Endothelial cell of umbilical vein (primary cell): ENCODE results near the gene DAPK2. TPM values are rescaled to one million over a fixed set of nuclear protein-coding genes. Genes with fewer than 3 reads are reported as not detected.

Experiments used
- BruUV-seq: library from RNA; stranded (reverse); fragments of 400-500 nt; replicated peaks from 2 replicates; lab custom pipeline; 2021; lab: Mats Ljungman, UMichigan
- CTCF ChIA-PET: fragments of 300-600, 350-600 bp; sonication (Branson Sonifier 250); formaldehyde crosslinking; loops from one replicate; lab custom pipeline; 2021; ENCODE audit warnings: antibody characterized with exemption, inconsistent platforms; lab: Charles Lee
- POLR2A ChIA-PET: fragments of 300-600, 350-600 bp; sonication (Branson Sonifier 250); formaldehyde crosslinking; loops from one replicate; lab custom pipeline; 2021; ENCODE audit warnings: antibody characterized with exemption, inconsistent platforms; lab: Charles Lee
- DNase-seq: peaks from one replicate; pipeline ENCODE4 v3.0.0-alpha.2; 2011; ENCODE audit warnings: low read depth, low spot score
- FAIRE-seq: peaks from 2 replicates; lab custom pipeline; 2011; peaks lifted over from hg19 to GRCh38; lab: Jason Lieb, UNC
- H2AFZ ChIP-seq: 2 replicates; pipeline ENCODE4 v1.6.0; 2012; ENCODE audit warnings: low read depth, low read length, control low read depth, inconsistent platforms
- H3K27ac ChIP-seq: 2 replicates; pipeline ENCODE4 v1.5.1; 2011; ENCODE audit warnings: low read depth, mild to moderate bottlenecking, control low read depth, low read length, moderate library complexity; ENCODE audit not compliant: insufficient read depth
- H3K27me3 ChIP-seq, 2 experiments: 2 replicates each; pipeline versions ENCODE4 v1.6.0 to v1.6.1; 2011; ENCODE audit warnings: low read length in 2 of 2, mixed read lengths in 1 of 2; ENCODE audit not compliant: control insufficient read depth in 2 of 2, insufficient read depth in 2 of 2
- H3K36me3 ChIP-seq, 2 experiments: 2 replicates in 1 of 2; 3 replicates in 1 of 2; pipeline ENCODE4 v1.5.1; 2011; ENCODE audit warnings: low read length in 2 of 2, mild to moderate bottlenecking in 1 of 2, moderate library complexity in 1 of 2; ENCODE audit not compliant: control insufficient read depth in 2 of 2, insufficient read depth in 2 of 2; ENCODE audit errors: extremely low read depth in 1 of 2
- H3K4me1 ChIP-seq: 3 replicates; pipeline ENCODE4 v1.5.1; 2011; ENCODE audit warnings: mild to moderate bottlenecking, low read length; ENCODE audit not compliant: control insufficient read depth, insufficient read depth; ENCODE audit errors: extremely low read depth
- H3K4me2 ChIP-seq: 2 replicates; pipeline ENCODE4 v1.6.1; 2011; ENCODE audit warnings: low read length, control low read depth, mixed read lengths; ENCODE audit not compliant: insufficient read depth
- H3K4me3 ChIP-seq, 3 experiments: fragments of 200-600 bp in 1 of 3; sonication (generic), shearing (Covaris generic) in 1 of 3; replicated peaks in 1 of 3; 2 replicates each; pipeline ENCODE4 v1.5.1; 2011 to 2016; ENCODE audit warnings: control low read depth in 3 of 3, low read length in 3 of 3, mild to moderate bottlenecking in 2 of 3, inconsistent platforms in 1 of 3, low read depth in 1 of 3, moderate library complexity in 1 of 3; ENCODE audit not compliant: insufficient read depth in 1 of 3
- H3K79me2 ChIP-seq: 2 replicates; pipeline ENCODE4 v1.6.0; 2012; ENCODE audit warnings: low read length, inconsistent platforms; ENCODE audit not compliant: control insufficient read depth, insufficient read depth
- H3K9ac ChIP-seq: replicated peaks from 2 replicates; pipeline ENCODE3; 2011; ENCODE audit warnings: low read length, control low read depth; ENCODE audit not compliant: insufficient read depth; ENCODE audit errors: extremely low read depth
- H3K9me1 ChIP-seq: replicated peaks from 3 replicates; pipeline ENCODE4 v1.6.0; 2011; ENCODE audit warnings: mild to moderate bottlenecking, low read length; ENCODE audit not compliant: control insufficient read depth, insufficient read depth; ENCODE audit errors: extremely low read depth
- H3K9me3 ChIP-seq: replicated peaks from 2 replicates; pipeline ENCODE4 v1.5.1; 2012; ENCODE audit warnings: low read length, inconsistent platforms; ENCODE audit not compliant: control insufficient read depth, insufficient read depth
- H4K20me1 ChIP-seq: replicated peaks from 2 replicates; pipeline ENCODE3; 2011; ENCODE audit warnings: mild to moderate bottlenecking, low read length; ENCODE audit not compliant: control insufficient read depth, insufficient read depth; ENCODE audit errors: extremely low read depth
- FOS ChIP-seq: IDR thresholded peaks from 2 replicates; pipeline ENCODE4 v1.6.1; 2011; ENCODE audit warnings: mild to moderate bottlenecking, low read length, moderate library complexity, borderline replicate concordance; ENCODE audit not compliant: insufficient read depth
- GATA2 ChIP-seq: IDR thresholded peaks from 2 replicates; pipeline ENCODE4 v1.7.0; 2011; ENCODE audit warnings: low read depth, mild to moderate bottlenecking, moderate library complexity, mixed read lengths, low read length; ENCODE audit not compliant: insufficient read length, insufficient read depth
- JUN ChIP-seq: IDR thresholded peaks from 2 replicates; pipeline ENCODE4 v1.6.1; 2011; ENCODE audit warnings: borderline replicate concordance, low read depth; ENCODE audit not compliant: insufficient read length, insufficient read depth
- MYC ChIP-seq: IDR thresholded peaks from one replicate; pipeline ENCODE4 v1.6.1; 2011; ENCODE audit warnings: mild to moderate bottlenecking, low read depth, low read length
- POLR2A ChIP-seq: IDR thresholded peaks from 2 replicates; pipeline ENCODE4 v1.6.1; 2012; ENCODE audit warnings: low read depth, mild to moderate bottlenecking, control low read depth, low read length
- POLR2AphosphoS5 ChIP-seq: IDR thresholded peaks from 2 replicates; pipeline ENCODE4 v1.6.1; 2012; ENCODE audit warnings: low read depth, mild to moderate bottlenecking, control low read depth, low read length, moderate library complexity; ENCODE audit not compliant: insufficient read depth
- dilution Hi-C: fragments of 300-500 bp; cut with MboI; formaldehyde crosslinking; loops from one replicate; pipeline ENCODE4 v1.15.0; 2019; ENCODE audit warnings: low sequenced_read_pairs; ENCODE audit not compliant: extremely low pct_ligation_motif_present
- intact Hi-C: fragments of 100-400 bp; cut with micrococcal nuclease; formaldehyde crosslinking; loops from one replicate; pipeline ENCODE4 v1.10.0; 2022
- polyA plus RNA-seq, 4 experiments: library from polyadenylated mRNA; depleted of rRNA in 3 of 4; stranded (reverse) in 3 of 4; unstranded in 1 of 4; fragments of >200 nt; gene quantifications; 2 replicates each; pipeline versions ENCODE4 v1.2.1 to v1.2.3, GENCODE V29; 2011 to 2012; ENCODE audit warnings: missing spikeins in 1 of 4
- total RNA-seq: library from RNA; stranded (reverse); gene quantifications from 2 replicates; pipeline ENCODE4 v1.2.3, GENCODE V29; 2021
- TF ChIP-seq, protein P1 (sequence below): IDR thresholded peaks from 2 replicates; pipeline ENCODE4 v1.6.1; 2011; ENCODE audit not compliant: insufficient read depth, insufficient read length
- TF ChIP-seq, protein P2 (sequence below), 2 donors: IDR thresholded peaks; 1 replicate in 1 of 2; 2 replicates in 1 of 2; pipeline ENCODE4 v1.5.1; 2011; ENCODE audit warnings: low read length in 2 of 2, mild to moderate bottlenecking in 2 of 2, moderate library complexity in 2 of 2, control low read depth in 1 of 2, inconsistent platforms in 1 of 2, low read depth in 1 of 2; ENCODE audit not compliant: insufficient read depth in 1 of 2; ENCODE audit errors: extremely low read depth in 1 of 2

DAPK2 gene
- total and polyA plus RNA-seq, 2 donors (not counting 3 experiments of a cell fraction or from before 2014, with no cell fraction given), result 2.8 to 6.7 TPM

DNA sequence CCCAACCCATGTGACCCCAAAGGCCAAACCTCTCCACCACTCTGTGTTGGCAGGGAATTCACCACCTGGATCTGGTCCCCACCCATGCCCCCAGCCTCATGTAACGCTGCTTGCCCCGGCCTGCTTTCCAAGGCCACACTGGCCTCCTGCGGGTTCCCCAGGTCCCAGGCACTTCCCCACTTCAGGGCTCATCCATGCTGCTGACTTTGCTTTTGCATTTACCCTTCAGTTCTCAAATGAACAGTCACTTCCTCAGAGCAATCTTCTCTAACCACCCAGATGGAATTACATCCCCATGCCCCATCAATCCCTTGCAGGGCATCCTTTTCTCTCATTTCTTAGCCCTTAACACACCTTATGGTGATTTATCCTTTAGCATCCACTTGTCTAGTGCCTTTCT is 9.2 kb downstream of the DAPK2 start:
- Histone ChIP-seq H3K9me1 (no peaks in the 10 kb centered on the region), H2AFZ (no peak overlapping the region), H3K4me1 (no peaks in the 10 kb centered on the region), H3K4me2 (no peak overlapping the region), H3K4me3 (no peak overlapping the region), H3K9me3 (no peaks in the 10 kb centered on the region), H3K27ac (no peak overlapping the region), H3K9ac (no peak overlapping the region), H3K79me2 (no peaks in the 10 kb centered on the region), H3K27me3 (peaks cover 12 to 15% of the 10 kb centered on the region in 2 experiments), H3K36me3 (no peaks in the 10 kb centered on the region), H4K20me1 (no peaks in the 10 kb centered on the region)
- CTCF ChIA-PET, result interaction anchor here (0.9 to 2.8 kb wide), 4 partner anchors 9 to 285 kb away, joined by 3 to 17 read pairs (median 4); partner anchors contain the start of gene DAPK2
- POLR2A ChIA-PET, result no interaction called here
- DNase-seq (no peak), FAIRE-seq (no peak)
- dilution Hi-C loops (no loop called here), intact Hi-C loops (no loop called here)
- TF ChIP-seq POLR2AphosphoS5 (no peak), MYC (no peak), POLR2A (no peak), FOS (no peak), GATA2 (no peak), JUN (no peak)
- TF ChIP-seq, protein P1, sequence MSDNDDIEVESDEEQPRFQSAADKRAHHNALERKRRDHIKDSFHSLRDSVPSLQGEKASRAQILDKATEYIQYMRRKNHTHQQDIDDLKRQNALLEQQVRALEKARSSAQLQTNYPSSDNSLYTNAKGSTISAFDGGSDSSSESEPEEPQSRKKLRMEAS, result no peak
- BruUV-seq, result no TSS peak

DNA sequence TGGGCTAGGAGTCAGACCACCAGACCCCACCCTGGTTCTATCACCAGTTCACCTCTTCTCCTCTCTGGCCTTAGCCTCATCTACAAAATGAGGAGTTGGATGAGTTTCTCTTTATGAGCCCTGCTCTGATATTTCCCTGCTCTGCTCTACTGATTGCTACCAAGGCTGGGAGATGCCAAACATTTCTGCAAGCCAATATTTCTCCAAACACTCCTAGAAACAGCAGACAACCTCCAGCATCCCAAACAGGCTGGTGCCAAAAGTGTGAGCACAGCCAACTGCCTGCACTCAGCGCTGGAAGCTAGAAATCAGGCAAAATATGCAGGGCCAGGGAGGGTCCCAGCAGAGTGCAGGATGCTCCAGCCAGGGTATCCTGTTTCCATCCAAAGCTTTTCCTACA is 10.8 kb downstream of the DAPK2 start:
- POLR2A ChIA-PET, result no interaction called here
- no peak overlapping the region for H3K4me3 ChIP-seq
- H3K27me3 ChIP-seq, result peaks cover 6 to 9% of the 10 kb centered on the region in 2 experiments
- TF ChIP-seq FOS, result no peak
- TF ChIP-seq, protein P2, sequence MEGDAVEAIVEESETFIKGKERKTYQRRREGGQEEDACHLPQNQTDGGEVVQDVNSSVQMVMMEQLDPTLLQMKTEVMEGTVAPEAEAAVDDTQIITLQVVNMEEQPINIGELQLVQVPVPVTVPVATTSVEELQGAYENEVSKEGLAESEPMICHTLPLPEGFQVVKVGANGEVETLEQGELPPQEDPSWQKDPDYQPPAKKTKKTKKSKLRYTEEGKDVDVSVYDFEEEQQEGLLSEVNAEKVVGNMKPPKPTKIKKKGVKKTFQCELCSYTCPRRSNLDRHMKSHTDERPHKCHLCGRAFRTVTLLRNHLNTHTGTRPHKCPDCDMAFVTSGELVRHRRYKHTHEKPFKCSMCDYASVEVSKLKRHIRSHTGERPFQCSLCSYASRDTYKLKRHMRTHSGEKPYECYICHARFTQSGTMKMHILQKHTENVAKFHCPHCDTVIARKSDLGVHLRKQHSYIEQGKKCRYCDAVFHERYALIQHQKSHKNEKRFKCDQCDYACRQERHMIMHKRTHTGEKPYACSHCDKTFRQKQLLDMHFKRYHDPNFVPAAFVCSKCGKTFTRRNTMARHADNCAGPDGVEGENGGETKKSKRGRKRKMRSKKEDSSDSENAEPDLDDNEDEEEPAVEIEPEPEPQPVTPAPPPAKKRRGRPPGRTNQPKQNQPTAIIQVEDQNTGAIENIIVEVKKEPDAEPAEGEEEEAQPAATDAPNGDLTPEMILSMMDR (IDR thresholded peaks at IDR 0.05; ENCODE audit: extremely low read depth in 1 of 2, insufficient read depth in 1 of 2, low read depth in 1 of 2, low read length in 2 of 2), result no peak
- TF ChIP-seq GATA2, result no peak
- no peak for TF ChIP-seq JUN
- TF ChIP-seq, protein P1, result no peak
- no peak for TF ChIP-seq POLR2AphosphoS5
- H3K4me1 ChIP-seq, result no peaks in the 10 kb centered on the region
- FAIRE-seq (no peak), DNase-seq (no peak)
- no peaks in the 10 kb centered on the region for H3K36me3 ChIP-seq
- H3K27ac ChIP-seq, result no peak overlapping the region
- CTCF ChIA-PET, result interaction anchor here (1.3 to 2.8 kb wide), 2 partner anchors 11 kb away, joined by 3 to 17 read pairs; partner anchors contain the start of gene DAPK2
- no peaks in the 10 kb centered on the region for H3K79me2 ChIP-seq
- H3K4me2 ChIP-seq, result no peak overlapping the region
- no peak overlapping the region for H2AFZ ChIP-seq
- H3K9ac ChIP-seq, result no peak overlapping the region
- H3K9me1 ChIP-seq, result no peaks in the 10 kb centered on the region
- no peaks in the 10 kb centered on the region for H4K20me1 ChIP-seq
- intact Hi-C loops (no loop called here), dilution Hi-C loops (no loop called here)
- H3K9me3 ChIP-seq, result no peaks in the 10 kb centered on the region
- BruUV-seq, result no TSS peak
